ENCODE data around the gene PPP1R9B.

The PPP1R9B gene

DNA sequence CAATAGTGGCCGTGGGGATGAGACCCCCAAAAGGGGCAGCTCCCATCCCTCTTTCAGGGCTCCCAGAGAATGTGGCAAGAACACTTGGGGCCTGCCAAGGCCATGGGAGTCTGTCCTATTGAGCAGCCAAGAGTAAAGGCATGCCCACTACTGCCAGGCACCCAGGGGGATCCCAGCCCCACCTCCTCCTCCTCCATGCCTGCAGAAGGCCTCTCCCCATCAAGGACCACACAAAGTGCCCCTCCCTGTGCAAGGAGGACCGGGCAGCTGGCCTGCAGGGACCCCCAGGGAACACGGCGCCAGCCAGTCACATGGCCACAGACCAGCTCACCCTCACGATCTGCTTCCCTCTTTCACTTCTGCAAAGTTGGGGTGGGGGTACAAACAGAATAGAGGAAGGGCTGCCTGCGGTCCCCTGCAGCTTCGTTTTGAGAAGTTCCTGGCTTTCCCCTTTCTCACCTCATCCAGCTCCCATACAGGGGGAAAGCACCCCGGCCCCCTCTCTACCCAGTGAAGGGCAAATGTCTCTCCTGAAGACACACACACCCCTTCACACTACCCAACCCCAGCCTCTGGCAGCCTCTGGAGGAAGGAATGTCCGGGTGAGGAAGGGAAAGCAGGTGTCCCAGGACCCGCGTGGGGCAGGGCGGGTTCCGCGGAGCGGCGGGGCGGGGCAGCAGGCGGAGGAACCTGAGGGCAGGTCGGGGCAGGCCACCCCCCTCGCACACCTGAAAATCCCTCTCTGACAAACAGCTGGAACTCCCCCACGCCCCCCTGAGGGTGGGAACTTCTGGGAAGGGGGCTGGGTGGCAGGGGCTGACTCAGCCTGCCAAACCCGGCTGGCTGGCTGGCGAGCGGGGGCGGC is 2.0 kb downstream of the PPP1R9B start:
- H3K4me3 ChIP-seq (ENCODE audit: low read depth, low read length) = peak overlapping the region; percentile 80
- TF ChIP-seq, protein P1, sequence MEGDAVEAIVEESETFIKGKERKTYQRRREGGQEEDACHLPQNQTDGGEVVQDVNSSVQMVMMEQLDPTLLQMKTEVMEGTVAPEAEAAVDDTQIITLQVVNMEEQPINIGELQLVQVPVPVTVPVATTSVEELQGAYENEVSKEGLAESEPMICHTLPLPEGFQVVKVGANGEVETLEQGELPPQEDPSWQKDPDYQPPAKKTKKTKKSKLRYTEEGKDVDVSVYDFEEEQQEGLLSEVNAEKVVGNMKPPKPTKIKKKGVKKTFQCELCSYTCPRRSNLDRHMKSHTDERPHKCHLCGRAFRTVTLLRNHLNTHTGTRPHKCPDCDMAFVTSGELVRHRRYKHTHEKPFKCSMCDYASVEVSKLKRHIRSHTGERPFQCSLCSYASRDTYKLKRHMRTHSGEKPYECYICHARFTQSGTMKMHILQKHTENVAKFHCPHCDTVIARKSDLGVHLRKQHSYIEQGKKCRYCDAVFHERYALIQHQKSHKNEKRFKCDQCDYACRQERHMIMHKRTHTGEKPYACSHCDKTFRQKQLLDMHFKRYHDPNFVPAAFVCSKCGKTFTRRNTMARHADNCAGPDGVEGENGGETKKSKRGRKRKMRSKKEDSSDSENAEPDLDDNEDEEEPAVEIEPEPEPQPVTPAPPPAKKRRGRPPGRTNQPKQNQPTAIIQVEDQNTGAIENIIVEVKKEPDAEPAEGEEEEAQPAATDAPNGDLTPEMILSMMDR (IDR thresholded peaks at IDR 0.05; ENCODE audit: low read depth, low read length) = peak; percentile 31

DNA sequence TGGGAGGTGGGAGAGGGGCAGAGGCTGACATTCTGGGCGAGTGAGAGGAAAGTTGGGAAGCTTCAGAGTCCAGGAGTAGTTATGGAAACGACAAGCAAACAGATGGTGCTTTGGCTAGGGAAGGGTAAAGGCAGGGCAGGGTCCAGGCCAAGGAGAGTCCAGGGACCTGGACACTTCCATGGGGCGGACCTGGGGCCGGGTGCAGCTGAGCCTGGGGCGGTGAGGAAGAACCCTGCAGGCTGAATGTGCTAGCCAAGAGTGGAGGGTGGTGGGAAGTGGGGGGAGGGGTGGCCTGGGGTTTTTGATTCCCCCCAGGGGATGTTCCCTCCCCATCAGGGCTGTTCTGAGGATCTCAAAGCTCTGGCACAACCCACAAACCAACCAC is 2.6 kb downstream of the PPP1R9B start:
- H3K4me3 ChIP-seq (ENCODE audit: low read depth, low read length) = peak overlapping the region; percentile 80
- TF ChIP-seq, protein P1 (IDR thresholded peaks at IDR 0.05; ENCODE audit: low read depth, low read length) = no peak

GRCh38 chr17:50146927-50147665 is 3.4 kb downstream of the PPP1R9B start:
- H3K4me3 ChIP-seq (ENCODE audit: low read depth, low read length) = peak overlapping the region; percentile 80
- TF ChIP-seq, protein P1 (IDR thresholded peaks at IDR 0.05; ENCODE audit: low read depth, low read length) = no peak

DNA sequence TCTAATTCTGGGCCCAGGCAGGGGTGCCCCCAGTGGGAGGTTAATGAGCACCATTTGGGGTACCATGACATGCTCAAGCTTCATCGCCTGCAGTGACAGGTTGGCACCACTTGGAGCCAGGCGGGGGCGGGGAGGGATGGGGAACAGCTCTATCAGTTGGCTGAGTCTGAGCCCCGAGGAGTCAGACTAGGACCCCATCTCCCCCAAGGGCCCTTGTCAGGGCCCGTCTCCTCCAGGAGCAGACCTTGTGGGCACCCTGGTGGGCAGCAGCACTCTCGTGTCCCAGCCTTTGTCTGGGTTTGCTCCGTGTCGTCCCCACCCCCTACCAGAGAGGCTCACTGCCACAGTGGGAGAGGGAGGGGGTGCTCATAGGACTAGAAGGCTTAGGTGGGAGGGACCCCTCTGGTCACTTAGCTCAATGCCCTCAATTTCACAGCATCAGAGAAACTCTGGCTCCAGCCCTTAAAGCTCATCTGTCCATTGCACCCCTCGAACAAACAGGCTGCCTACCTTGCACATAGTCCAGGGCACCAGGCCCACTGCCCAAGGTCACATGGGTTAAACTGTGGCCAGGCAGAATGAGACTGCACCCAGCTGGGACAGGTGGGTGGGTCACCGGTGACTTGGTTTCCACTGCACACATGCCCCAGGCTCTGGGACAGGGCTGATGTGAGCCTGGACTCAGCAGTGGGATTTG is 4.1 kb downstream of the PPP1R9B start:
- peak overlapping the region; percentile 80 for H3K4me3 ChIP-seq (ENCODE audit: low read depth, low read length)
- TF ChIP-seq, protein P1 (IDR thresholded peaks at IDR 0.05; ENCODE audit: low read depth, low read length) = no peak

- TF ChIP-seq, protein P1 (IDR thresholded peaks at IDR 0.05; ENCODE audit: low read depth, low read length) = no peak
- no peak overlapping the region for H3K4me3 ChIP-seq (ENCODE audit: low read depth, low read length)
Measured at GRCh38 chr17:50145532-50146229, 4.8 kb downstream of the PPP1R9B start.

- TF ChIP-seq, protein P1 (IDR thresholded peaks at IDR 0.05; ENCODE audit: low read depth, low read length) = no peak
- no peak overlapping the region for H3K4me3 ChIP-seq (ENCODE audit: low read depth, low read length)
Measured at GRCh38 chr17:50144845-50145531, 5.5 kb downstream of the PPP1R9B start.

Data from WI38 (cell line).